ENCODE measurements around the gene METTL16.

The METTL16 gene

DNA sequence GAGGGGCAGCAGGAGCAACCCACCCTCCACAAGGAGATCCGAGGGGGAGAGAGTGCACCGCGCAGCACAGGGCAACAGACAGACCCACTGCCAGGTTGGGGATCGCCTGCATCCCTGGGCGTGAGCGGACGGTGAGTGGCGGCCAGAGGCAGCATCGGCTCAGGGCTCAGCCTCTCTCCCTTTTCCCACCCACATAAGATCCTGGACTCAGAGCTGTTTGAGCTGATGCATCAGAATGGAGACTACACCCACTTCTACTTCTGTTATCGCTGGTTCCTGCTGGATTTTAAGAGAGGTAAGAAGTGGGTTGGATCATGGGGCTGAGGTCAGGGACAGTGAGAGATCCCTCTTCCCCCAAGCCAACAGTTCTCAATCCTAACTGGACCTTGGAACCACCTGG lies 134.0 kb downstream of the METTL16 start:
- no peak for DNase-seq

DNA sequence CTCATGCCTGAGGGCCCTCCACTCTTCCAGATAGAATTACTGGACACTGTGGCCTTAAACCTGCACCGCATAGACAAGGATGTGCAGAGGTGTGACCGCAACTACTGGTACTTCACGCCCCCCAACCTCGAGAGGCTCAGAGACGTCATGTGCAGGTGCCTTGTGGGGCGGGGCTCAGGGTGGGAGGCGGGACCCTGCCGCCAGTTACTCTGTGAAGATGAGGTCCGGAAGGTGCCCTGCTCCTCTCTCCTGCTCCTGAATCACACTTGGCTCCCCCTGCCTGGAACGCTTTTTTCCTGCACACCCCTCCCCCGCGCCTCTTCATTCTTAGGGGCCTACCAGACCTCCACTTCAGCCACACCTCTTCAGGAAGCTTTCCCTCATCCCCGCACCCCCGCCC lies 135.6 kb downstream of the METTL16 start:
- no peak for DNase-seq

GRCh38 chr17:2375406-2375805 lies 136.3 kb downstream of the METTL16 start:
- DNase-seq, result no peak

- no peak for DNase-seq
These were observed 137.0 kb downstream of the METTL16 start for GRCh38 chr17:2374549-2375285.

- no peak for DNase-seq
These were observed 138.5 kb downstream of the METTL16 start for GRCh38 chr17:2373179-2373578.

DNA sequence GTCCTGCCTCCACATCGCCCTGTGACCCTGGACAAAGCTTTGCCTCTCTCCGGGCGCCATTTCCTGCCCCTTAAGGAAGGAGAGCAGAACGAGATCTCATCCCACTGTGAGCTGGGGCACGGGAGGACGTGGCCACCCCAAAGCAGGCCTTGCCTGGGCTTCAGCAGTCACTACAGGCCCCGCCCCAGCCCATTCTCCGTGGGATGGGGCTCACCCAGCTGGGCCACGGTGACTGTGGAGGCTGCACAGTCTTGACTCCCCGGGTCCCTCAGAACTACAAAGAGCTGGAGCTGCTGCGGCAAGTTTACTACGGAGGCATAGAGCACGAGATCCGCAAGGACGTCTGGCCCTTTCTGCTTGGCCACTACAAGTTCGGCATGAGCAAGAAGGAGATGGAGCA lies 139.0 kb downstream of the METTL16 start:
- DNase-seq, result no peak

DNA sequence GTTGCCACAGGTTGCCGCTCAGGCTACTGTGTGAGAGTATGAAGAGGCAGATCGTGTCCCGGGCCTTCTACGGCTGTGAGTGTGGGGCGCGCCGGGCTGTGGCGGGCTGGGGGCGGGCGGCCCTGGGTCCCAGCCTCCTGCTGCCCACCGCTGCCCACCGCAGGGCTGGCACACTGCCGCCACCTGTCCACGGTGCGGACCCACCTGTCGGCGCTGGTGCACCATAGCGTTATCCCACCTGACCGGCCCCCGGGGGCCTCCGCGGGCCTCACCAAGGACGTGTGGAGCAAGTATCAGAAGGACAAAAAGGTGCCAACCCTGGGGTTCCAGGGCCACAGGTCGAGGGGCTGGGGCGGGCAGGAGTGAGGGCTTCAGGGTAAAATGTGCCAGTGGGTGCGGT lies 139.5 kb downstream of the METTL16 start:
- DNase-seq, result no peak

DNA sequence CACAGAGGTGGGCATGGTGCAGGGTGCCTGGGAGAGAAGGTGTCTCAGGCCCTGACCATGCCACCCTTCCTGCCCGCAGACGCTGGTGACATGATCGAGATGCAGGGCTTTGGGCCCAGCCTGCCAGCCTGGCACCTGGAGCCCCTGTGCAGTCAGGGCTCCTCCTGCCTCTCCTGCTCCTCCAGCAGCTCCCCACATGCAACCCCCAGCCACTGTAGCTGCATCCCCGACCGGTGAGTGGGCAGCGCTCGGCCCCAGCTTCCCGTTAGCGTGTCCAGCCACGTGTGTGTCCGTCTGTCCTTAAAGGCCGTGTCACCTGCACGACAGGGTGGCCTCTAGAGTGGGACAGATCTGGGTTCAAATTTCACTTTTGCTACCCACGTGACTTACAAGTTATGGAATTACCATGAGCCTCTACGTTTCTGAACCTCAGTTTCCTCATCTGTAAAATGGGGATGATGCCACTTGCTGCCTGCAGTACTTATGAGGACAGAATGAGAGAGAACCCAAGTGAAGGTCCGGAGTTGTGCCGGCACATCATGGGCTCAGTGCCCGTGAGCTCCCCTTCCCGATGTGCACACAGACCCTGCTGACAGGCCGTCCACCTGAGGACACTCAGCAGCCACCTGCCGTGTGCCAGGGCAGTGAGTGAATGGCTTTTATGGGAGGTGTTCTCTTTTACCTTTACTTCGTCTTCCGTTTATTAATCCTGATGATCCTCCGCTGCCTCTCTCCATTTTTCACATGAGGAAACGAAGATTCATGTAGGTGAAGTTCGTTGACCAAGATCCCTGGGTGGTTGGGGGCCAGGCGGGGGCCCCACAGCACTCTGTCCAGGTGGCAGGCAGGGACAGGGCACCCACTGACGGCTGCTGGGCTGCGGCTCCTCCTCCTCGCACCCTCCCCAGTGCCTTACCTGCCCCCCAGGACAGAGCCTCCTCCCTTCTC lies 140.2 kb downstream of the METTL16 start:
- no peak for DNase-seq

DNA sequence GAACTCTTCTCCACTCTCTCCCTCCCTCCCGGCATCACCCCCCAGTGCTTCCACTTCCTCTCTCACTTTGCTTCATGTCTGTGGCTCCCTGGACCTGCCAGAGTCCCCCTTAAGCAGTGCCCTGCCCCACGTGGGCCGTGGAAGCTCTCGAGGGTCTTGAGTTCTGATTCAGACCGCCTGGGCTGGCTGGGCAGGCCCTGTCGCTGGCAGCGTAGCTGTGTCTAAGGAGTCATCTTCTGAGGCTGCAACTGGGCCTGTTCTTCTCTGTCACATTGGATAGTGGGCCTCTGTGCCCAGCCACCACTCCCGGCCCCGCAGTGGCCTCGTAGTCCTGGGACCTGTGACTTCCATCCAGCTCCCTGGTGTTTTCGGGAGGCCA lies 141.5 kb downstream of the METTL16 start:
- no peak for DNase-seq

GRCh38 chr17:2369551-2370210 lies 142.0 kb downstream of the METTL16 start:
- DNase-seq, result no peak

DNA sequence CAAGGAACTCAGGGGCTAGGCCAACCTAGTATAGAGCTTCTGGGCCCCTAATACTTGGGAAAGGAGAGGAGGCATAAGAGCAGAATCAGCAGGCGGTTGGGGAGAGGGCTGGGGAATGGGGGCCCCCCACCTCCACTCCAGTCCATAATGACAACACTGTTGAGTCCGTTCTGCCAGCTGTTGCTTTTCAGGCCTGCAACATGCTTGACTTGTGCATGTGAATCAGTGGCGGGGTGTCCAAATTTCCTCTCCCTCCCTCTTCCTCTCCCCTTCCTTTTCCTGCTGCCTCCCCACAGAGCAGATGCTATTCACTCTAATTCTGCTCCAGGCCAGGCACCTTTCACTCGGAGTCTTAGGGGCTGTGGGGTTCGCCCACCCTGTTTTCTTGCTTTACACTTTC lies 142.6 kb downstream of the METTL16 start:
- no peak for DNase-seq

DNA sequence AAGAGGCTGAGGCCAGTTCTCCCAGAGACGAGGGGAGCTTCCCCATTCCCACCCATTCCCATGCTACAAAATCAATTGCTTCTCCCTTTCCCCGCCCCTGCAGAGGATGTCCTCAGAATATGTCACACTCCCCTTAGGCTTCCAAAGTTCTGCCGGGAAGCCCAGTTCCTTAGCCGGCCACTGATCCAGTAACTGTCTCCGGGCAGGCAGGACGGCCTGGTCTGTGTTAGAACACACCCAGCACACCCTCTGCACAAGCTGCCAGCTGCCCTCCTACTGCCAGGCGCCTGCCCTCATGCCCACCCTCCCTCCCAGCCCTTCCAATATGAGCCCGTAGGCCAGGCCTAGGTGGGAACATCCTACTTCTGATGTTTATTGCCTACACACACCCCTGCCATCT lies 143.3 kb downstream of the METTL16 start:
- DNase-seq, result no peak

- DNase-seq, result no peak
These were observed 144.8 kb downstream of the METTL16 start for GRCh38 chr17:2366747-2367494.

All from stimulated activated CD4-positive, alpha-beta T cell treated with anti-CD3 and anti-CD28 coated beads, Interleukin-2, amount 100 ng/mL, for 24 hours (primary cell).